NCI-H128 (cell line): ENCODE results near the gene LRRC8E.
"Not testable (repeated sequence)": the region's sequence is repeated elsewhere in the genome, so short reads cannot be mapped to it uniquely, and the experiment has no call there.

Experiments
- DNase-seq: peaks from one replicate; lab custom pipeline; 2025; ENCODE audit not compliant: unreplicated experiment; lab: John Stamatoyannopoulos, UW

LRRC8E gene

DNA sequence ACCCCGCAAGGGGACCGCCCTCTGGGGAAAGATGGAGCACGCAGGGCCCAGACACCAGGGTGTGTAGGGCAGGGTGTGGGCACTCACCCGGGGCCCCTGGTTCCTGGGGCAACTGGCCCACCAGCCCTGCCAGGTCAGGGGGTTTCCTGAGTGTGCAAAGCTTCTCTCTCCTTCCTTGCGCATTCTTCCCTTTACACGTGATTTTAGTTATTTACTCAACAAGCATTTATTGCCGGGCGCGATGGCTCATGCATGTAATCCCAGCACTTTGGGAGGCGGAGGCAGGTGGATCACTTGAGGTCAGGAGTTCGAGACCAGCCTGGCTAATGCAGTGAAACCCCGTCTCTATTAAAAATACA, 34.6 kb upstream of the LRRC8E start:
- DNase-seq: no peak

DNA sequence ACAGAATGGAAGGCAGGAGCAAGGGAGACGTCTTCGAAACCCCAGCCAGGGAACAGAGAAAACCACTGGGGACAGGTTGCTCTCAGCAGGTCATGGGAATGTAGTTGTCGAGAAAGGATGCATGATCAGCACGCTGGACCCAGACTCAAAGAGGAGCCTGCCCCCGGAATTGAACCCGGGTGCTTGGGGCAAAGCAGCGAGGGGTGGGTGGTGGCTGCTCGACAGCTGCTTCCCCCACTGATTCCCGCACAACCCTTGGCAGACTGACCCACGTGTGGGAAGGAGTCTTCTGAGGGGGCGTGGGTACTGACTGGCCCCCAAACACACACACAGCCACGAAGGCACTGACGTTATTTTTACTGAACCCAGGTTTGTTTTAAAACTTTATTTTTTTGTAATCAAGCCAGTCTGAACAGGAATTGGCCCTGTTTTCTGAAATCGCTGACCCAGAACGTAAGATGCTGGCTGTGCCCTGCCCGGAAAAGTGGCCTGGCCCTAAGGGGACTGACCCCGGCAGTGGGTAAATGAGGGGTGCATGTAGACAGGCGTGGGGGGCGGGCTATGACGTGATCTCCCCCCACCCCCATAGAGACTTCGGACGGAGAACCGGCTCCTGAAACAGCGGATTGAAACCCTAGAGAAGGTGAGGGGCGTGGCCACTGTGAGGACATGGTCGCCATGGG, 32.7 kb upstream of the LRRC8E start:
- no peak for DNase-seq

DNA sequence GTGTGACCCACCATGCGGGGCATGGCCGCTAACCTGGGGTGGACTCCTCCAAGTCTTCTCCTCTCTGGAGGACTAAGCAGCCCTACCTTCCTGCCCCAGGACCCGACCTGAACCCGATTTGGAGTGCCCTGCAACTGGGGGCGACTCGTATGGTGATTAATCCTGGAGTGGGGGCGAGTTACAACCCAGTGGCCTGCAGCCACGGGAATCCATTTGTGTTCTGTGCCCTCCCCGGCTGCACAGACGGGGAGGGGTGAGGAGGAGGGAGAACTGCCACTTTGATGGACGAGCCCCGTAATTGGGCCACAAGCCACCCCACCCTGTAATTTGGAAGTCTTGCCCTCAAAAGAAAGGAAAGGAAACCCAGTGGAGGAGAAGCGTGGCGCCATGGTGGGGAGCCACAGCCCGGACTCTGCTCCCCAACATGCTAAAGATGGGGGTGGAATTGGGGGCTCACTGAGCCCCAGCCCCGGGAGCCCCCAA, 32.2 kb upstream of the LRRC8E start:
- DNase-seq: no peak

DNA sequence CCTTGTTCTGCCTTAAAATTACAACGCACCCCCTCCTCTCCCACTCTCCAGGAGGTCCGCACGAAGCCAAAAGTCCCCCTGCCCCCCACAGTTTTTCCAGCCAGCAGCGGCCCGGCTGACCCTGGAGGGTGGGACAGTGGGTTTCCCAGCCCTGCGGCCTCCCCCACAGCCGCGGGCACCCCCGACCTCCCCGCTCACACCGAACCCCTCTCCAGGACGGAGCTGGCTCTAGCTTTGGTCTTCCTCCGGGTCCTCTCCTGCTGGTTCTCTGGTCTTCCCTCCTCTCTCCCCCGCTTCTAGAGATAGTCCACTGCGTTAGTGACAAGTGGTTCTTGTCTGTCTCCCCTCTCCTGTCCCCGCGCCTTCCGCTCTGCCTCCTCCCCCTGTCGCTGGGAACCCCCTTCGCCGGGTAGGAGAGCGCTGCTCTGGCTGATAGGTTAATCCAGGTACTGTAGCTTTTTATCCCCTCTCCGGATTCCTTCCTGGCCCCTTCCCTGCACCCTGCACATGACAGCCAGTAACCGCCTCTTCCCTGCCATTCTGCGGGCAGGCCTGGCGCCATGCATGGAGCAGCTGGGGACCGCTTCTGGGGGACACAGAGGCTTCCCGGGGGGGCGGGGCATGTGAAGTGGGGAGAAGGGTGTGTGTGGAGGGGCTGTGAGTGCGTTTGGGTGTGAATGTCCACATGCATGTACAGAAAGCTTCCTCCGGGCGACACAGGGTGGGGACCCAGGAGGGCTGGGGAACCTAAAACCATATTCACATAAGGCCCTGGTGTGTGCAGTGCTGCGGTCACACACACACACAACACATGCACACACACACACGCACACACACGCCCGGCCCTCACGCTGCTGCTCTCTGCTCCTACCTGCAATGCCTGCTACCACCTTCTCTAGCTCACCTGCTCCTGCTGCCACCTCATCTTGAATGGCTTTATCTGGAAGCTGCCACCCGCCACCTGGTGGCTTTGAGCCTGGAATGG, 31.3 kb upstream of the LRRC8E start:
- no peak for DNase-seq

DNA sequence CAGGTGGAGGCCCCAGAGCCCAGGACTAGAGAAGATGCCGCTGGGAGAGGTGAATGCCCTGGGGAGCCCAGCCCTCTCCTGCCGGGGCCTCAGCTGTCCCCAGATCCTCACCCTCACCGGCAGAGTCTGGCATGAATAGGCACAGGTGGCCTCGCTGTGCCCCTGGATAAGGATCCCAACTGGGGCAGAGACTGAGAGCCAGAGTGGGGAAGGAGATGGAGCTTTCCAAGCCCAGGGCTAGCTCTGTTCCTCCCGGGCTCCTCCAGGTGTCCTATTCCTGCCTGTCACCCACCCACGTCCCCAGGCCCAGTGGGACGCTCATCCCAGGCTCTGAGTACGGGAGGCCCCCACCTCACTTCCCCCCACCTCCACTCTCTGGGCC, 30.6 kb upstream of the LRRC8E start:
- no peak for DNase-seq

DNA sequence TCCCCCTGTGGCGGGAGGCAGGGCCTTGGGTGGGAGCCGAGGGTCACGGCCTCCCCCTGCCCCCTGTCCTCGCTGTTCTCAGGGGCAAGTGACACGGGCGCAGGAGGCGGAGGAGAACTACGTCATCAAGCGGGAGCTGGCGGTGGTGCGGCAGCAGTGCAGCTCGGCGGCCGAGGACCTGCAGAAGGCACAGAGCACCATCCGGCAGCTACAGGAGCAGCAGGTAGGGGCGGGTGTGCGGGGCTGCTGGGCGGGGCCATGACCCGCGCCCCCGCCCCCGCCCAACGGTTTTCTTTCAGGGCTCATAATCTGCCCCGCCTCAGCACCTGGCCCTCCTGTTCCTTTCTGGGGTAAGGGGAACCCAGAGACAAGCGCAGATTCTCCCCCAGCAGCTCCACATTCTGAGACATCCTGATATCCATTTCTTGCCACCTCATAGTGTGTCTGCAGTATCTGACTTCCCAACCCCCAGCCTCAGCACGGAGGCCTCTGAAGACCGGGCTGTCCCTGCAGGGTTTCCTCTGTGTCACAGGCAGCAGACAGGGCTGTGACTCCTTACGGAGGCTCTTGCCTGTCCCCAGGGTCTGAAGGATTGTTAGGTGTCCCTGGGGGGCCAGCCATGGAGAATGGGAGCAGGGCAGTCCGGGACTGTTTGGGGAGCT, 30.1 kb upstream of the LRRC8E start:
- DNase-seq: no peak

DNA sequence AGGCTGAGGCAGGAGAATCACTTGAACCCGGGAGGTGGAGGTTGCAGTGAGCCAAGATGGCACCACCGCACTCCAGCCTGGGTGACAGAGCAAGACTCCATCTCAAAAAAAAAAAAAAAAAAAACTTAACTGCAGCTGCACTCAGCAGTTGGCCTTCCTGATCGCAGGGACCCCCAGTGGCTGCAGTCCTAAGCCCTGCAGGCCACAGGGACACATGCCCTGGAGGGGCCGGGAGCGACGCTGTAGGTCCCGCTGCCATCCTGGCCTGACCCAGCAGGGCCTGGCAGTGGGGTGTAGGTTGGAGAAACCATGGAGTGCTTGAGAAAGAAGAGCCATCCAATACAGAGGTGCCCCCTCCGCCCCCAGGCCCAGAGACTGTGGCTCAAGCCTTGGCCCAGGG, 29.2 kb upstream of the LRRC8E start:
- not testable (repeated sequence) for DNase-seq

DNA sequence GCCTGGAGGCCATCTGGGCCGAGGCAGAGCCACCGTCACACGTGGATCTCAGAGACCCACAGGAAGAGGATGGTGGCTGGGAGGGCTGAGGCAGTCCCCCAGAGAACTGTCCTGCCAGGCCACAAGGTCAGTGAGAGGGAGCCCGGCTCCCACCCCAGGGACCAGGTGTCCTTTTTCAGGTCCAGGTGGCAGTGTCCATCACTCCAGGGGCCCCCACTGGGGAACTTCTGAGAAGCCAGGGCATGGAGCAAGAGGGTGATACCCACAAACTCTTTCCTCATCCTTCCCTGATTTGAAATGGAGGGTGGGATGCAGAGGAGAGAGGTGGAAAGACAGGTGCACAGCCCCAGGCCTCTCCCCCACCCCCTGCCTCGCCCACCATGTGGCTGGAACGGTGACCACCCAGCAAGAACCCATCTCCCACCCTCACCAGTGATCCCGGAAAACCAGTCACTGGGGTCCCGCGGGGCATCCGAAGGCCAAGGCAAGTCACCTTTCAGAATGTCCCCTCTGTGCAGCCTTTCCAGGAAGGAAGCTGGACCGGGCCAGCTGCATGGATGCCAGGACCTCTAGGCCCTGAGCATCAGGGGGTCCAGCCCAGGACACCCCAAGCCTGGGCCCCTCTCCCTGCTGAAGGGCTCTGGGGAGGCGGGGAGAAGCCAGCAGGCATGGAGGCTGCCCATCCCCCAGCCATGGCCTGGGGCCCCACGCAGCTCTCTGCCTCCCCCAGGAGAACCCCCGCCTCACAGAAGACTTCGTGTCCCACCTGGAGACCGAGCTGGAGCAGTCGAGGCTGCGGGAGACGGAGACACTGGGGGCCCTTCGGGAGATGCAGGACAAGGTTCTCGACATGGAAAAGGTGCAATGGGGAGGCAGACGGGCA, 28.2 kb upstream of the LRRC8E start:
- DNase-seq: no peak

DNA sequence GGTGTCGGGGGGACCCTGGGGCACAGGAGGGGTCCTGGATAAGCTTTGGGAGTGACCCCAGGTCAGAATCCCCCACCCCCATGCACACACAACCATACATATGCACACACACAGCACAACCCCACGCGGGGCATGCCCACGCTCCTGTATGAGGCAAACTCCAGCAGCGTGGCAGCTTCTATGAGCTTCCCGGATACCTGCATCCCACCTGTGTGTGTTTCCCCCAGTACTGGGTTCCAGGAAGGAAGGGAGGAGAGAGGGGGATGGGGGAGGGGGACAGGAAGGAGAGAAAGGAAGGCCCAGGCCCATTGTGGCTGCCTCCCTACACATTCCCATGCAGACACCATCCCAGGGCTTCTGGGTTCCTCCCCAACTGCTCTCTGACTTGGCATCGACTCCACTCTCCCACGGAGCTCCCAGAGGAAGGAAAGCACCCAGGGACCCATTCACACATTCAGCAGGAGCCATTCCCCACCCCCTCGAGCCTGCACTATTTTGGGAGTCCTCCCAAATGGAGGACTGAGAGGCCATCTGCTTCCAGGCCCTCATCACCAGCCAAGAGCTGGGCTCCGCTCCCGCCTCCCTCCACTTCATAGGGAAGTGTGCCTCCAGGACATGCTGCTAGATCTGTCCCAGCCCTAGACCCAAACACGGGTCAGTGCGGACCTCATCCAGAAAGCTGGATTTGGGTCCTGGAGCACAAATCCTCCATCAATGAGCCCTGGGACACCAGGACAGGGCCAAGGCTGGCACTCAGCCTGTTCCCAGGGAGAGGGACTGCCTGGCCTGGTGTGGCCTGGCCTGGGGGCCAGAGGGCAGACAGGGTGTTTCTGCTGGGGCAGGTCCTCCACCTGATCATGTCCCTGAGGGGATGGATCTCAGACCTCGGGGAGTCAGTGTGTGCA, 27.3 kb upstream of the LRRC8E start:
- no peak for DNase-seq

DNA sequence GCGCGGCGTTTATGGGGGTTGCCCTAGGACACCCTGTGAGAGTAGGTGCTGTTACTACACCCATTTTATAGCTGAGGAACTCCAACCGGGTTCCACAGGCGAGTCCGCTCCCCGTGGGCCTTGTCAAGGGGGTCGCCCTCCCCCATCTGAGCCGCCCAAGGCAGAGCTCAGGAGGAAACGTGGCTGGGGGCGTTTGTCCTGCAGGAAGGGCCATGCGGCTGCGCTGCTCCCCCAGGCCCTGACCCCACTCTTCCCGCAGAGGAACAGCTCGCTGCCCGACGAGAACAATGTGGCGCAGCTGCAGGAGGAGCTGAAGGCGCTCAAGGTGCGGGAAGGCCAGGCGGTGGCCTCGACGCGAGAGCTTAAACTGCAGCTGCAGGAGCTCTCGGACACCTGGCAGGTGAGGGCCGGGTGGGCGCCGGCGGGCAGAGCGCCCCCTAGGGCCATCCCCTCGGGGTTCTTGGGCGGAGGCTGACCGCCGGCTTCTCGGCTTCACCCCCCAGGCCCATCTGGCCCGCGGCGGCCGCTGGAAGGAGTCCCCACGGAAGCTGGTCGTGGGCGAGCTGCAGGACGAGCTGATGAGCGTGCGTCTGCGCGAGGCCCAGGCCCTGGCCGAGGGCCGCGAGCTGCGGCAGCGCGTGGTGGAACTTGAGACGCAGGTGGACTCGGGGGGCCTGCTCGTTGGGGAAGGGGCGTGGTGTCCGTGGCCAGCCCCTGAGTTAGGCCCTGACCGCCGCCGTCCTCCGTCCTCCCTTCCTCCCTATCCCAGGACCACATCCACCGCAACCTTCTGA, 26.5 kb upstream of the LRRC8E start:
- DNase-seq: no peak

DNA sequence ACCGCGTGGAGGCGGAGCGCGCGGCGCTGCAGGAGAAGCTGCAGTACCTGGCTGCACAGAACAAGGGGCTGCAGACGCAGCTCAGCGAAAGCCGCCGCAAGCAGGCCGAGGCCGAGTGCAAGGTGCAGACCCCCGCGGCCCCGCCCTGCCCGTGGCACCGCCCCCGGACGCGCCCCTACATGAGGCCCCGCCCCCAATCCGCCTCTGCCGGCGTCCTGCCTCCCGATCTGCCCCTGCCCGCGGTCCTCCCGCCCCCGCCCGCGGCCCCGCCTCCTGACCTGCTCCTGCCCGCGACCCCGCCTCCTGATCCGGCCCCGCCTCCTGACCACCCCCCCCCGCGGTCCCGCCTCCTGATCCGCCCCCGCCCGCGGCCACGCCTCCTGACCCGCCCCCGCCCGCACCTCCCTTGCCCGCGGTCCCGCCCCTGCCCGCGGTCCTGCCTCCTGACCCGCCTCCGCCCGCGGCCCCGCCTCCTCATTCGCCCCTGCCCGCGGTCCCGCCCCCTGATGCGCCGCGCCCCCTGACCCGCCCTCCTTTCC, 25.8 kb upstream of the LRRC8E start:
- DNase-seq: no peak

DNA sequence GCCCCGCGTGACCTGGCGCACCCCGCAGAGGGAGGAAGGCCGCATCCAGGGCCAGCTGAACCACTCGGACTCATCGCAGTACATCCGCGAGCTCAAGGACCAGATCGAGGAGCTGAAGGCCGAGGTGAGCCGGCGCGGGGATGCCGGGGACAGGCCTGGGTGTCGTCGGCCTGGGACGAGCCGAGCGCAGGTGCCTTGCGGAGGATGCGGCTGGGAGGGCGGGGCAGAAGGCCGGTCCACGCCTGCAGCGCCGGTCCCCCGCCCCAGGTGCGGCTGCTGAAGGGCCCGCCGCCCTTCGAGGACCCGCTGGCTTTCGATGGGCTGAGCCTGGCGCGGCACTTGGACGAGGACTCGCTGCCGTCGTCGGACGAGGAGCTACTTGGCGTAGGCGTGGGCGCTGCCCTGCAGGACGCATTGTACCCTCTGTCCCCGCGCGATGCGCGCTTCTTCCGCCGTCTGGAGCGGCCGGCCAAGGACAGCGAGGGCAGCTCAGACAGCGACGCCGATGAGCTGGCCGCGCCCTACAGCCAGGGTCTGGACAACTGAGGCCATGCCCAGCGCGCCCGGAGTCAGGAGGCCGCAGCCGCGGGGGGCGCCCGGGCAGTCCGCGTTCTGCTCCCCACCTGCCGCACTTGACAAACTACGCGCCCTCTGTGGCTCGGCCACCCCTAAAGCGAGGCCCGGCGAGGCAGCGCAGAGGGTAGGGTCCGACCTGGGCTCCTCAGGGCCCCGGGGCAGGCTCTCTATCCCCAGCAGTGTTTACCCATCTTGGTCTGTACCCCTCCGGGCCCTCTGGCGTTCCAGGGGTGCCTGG, 24.9 kb upstream of the LRRC8E start:
- no peak for DNase-seq

DNA sequence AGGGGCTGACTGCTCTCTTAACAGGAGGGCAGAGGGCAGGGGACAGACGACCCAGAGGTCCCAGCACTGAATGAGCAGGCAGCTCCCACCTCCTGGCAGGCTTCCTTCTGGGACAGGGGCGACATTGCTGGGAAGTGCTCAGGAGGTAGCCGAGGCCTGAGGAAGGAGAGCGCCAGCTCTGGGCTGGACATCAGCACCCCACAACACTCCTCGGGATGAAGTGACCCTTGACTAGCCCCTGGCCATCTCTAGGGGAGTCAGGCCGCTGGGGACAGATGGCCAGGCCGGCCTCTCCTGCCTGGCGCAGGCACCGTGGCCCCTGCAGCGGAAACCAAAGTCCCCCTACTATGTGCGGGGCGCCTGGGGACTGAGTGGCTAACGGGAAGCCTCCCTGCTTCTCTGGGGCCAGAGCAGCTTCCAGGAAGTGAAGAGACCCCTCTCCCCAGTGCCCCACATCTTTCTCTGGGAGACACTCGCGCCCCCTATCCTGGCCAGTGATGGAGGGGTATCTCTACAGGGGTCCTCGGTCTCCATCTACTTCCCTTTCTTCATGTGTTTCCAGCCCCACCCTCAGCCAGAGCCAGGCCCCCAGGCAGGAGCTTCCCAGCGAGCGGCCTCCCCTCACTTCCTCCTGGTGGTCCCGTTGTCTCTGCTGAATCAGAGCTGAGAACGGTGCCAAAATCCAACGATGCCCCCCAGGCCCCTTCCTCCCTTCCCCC, 24.2 kb upstream of the LRRC8E start:
- no peak for DNase-seq

DNA sequence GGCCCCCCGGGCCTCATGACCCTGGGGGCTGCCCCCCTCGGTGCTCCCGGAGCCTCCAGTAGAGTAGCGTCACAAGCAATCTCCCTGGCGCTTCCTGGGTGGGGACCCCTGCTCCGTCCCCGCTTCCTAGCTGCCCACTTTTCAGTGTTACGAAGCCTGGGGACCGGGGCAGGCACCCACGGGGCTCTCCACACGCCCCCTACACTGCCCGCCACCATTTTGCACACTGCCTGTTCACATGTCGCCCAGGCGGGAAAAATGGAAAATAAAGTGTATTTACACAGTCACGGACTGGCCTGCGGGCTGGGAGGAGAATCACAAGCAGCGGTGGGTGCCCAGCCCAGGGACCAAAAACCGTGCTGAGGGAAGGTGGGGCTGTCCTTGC, 23.6 kb upstream of the LRRC8E start:
- no peak for DNase-seq

DNA sequence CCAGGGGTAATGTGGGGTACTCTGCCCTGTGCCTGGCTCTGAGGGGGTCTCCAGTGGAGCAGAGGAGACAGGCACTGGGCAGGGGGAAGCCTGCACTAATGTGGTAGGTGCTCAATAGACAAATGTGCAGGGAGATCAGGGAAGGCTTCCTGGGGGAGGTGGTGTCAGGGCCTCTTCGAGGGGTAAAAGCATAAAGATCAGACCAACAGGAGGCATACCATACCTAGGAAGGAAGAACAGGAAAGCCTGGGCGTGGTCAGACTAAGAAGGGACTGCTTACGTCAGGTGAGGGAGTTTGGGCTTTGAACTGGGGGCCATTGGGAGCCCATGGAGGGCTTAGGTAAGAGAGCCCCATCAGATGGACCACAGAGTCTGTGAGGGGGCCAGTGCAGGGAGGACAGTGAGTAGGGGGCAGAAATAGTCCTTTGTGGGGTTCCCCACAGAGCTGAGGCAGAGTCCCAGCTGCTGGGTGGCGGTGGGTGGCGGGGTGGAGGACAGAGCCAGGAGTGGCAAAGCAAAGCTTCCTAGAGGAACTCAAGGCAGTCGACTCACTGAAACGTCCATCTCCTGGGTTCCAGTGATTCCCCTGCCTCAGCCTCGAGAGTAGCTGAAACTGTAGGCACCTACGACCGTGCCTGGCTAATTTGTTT, 22.9 kb upstream of the LRRC8E start:
- no peak for DNase-seq

DNA sequence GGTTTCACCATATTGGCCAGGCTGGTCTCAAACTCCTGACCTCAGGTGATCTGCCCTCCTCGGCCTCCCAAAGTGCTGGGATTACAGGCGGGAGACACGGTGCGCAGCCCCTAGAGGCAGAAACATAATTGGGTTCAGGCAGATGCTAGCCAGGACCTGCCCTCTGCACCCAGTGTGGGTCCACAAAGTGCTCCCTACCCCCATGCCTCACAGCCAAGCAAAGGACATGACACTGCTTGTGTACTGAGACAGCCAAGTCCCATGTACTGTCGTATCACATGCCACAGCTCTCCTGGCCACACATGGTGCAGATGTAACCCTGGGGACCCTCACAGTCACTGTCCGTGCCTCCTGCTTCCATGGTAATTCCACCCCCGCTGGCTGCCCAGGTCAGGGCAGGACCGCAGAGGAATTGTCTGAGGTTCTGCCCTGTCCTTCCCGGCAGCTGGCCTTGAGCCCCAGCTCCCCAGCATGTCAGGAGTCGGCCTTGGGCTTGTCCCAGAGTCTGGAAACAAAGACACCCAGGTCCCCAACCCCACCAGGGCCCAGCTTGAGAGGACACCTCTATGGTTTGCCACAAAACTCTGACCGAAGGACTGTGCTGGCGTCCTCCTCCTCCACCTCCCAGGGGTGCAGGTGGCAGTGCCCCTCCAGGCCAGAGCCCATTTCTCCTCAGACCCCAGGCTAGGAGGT, 21.8 kb upstream of the LRRC8E start:
- DNase-seq: no peak
